Measurements from ENCODE around the gene SBSN.
A peak's percentile ranks its signal among the peaks of the same experiment; 100 is the strongest.

Gene SBSN

DNA sequence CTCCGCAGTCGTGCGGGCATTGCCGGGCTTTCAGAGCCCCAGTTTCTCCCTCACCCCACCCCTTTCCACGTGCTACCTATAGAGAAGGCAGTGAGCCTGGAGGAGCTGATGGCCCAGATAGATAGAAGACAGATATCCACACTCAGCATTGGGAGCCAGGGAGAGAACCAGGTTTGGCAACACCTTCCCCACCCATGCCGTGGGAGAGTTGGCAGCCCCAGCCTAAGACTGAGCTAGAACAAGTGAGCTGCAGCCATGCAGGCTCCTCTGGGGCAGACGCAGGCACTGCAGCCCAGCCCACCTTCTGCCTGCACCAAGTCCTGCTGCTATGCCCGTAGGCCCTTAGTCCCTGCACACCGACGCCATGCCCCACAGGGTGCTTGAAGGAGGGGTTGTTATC lies 27.5 kb downstream of the SBSN start:
- no peaks in the 10 kb centered on the region for H3K27me3 ChIP-seq (ENCODE audit: insufficient read depth, low read depth, severe bottlenecking)
- H3K9me3 ChIP-seq (ENCODE audit: severe bottlenecking), result no peaks in the 10 kb centered on the region
- H3K4me3 ChIP-seq (ENCODE audit: low read depth, low read length), result no peak overlapping the region
- TF ChIP-seq, protein P1, sequence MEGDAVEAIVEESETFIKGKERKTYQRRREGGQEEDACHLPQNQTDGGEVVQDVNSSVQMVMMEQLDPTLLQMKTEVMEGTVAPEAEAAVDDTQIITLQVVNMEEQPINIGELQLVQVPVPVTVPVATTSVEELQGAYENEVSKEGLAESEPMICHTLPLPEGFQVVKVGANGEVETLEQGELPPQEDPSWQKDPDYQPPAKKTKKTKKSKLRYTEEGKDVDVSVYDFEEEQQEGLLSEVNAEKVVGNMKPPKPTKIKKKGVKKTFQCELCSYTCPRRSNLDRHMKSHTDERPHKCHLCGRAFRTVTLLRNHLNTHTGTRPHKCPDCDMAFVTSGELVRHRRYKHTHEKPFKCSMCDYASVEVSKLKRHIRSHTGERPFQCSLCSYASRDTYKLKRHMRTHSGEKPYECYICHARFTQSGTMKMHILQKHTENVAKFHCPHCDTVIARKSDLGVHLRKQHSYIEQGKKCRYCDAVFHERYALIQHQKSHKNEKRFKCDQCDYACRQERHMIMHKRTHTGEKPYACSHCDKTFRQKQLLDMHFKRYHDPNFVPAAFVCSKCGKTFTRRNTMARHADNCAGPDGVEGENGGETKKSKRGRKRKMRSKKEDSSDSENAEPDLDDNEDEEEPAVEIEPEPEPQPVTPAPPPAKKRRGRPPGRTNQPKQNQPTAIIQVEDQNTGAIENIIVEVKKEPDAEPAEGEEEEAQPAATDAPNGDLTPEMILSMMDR (IDR thresholded peaks at IDR 0.05; ENCODE audit: low read depth, low read length), result no peak
- H3K27ac ChIP-seq, result no peak overlapping the region
- no peak for DNase-seq
- H3K36me3 ChIP-seq, result no peaks in the 10 kb centered on the region

DNA sequence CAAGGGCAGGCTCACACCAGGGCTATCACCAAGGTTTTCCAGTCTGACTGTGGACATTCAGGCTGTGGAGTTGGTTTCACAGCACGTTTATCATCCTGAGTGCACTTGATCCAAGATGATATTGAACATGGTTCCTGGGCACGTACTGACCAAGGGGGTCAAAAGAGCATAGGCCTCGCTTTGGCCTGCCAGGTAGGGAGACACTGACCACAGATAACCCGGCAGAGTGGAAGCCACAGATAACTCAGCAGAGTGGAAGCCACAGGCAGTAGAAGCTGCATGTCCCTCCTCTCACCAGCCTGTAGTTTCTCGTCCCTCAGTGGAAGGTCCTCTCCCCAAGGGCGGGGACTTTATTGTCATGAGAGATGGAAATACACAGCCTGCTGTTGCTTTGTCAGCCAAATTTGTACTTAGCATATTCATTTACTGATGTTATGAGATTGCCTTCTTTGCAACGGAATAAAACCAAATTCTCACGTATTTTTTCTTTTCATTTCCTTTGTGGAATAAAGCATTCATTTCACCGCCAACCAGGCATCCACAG lies 29.1 kb downstream of the SBSN start:
- TF ChIP-seq, protein P1 (IDR thresholded peaks at IDR 0.05; ENCODE audit: low read depth, low read length), result no peak
- H3K36me3 ChIP-seq, result no peaks in the 10 kb centered on the region
- DNase-seq, result no peak
- H3K27ac ChIP-seq, result no peak overlapping the region
- no peaks in the 10 kb centered on the region for H3K9me3 ChIP-seq (ENCODE audit: severe bottlenecking)
- no peaks in the 10 kb centered on the region for H3K27me3 ChIP-seq (ENCODE audit: insufficient read depth, low read depth, severe bottlenecking)
- no peak overlapping the region for H3K4me3 ChIP-seq (ENCODE audit: low read depth, low read length)

DNA sequence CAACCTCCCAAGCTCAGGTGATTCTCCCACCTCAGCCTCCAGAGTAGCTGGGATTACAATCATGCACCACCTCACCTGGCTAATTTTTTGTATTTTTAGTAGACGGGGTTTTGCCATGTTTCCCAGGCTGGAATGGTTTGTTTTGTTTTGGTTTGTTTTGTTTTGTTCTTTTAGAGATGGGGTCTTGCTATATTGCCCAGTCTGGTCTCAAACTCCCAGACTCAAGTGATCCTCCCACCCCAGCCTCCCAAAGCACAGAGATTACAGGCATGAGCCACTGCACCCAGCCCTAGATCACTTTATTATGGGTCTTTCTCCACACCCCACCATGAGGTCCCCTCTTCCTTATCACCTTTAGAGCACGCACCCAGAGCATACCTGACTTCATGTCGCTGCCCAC lies 29.9 kb downstream of the SBSN start:
- H3K4me3 ChIP-seq (ENCODE audit: low read depth, low read length), result no peak overlapping the region
- TF ChIP-seq, protein P1 (IDR thresholded peaks at IDR 0.05; ENCODE audit: low read depth, low read length), result no peak
- H3K27me3 ChIP-seq (ENCODE audit: insufficient read depth, low read depth, severe bottlenecking), result no peaks in the 10 kb centered on the region
- no peak for DNase-seq
- no peak overlapping the region for H3K27ac ChIP-seq
- no peaks in the 10 kb centered on the region for H3K36me3 ChIP-seq
- no peaks in the 10 kb centered on the region for H3K9me3 ChIP-seq (ENCODE audit: severe bottlenecking)

DNA sequence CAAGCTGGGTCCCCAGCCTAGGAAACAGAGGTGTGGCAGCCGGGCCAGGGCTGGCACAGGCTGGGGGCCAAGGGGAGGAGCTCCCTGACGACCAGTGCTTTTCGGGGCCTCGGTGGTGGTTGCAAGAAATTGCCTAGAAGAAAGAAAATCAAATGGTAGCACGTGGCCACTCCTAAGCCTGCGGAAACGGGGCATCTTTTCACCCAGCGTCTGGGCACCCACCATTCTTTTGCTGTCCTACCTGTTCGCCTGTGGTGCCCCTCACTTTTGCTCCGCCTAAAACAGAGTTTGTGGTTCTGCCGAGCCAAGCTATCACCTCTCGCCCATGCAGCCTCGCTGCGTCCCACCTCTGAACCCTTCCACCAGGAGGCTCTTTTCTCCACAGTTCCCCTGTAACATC lies 30.7 kb downstream of the SBSN start:
- no peaks in the 10 kb centered on the region for H3K27me3 ChIP-seq (ENCODE audit: insufficient read depth, low read depth, severe bottlenecking)

DNA sequence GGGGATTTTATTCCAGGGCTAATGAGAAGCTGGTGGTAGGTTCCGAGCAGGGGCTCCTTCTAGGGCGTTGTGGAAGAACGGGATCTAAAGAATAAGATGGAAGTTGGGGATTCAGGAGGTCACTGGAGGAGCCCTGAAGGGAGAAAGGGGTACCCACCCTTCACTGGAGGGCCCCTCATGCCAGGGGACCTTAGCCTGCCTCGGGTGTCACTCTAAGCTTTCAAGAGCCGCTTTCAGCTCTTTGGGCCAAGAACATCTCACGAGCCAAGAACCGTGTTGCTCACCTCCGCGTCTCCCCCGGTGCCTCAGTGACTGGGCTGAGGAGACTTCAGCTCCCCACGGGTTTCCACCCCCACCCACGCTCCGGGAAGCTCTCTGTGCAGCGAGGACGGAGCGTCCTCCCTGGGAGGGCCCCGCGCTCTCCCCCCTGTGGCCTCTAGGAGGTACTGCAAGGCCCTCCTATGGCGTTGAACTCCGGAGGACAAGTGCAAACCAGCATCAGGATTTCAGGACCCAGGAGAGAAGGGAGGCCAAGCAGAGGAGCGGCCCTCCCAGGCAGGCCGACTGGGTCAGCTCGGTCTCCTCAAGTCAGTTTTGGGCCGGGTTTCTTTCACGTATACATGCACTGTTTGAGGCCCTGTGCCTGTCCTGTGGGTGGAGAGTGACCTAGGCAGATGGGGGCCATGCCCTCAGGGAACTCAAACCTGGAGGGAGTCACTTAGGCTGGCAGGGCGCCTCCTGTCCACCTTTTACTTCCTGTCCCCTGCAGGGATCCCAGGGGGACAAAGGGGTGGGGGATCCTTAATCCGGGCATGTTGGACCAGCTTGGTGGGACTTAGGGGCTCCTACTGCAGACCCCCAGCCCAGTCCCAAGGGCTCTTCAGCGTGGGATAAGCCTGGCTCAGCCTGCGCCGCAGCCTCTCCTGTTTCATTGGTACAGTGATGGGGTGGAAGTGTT lies 32.7 kb downstream of the SBSN start:
- peak; percentile 75 for DNase-seq
- Histone ChIP-seq H3K4me3 (ENCODE audit: low read depth, low read length) (peak overlapping the region; percentile 25), H3K36me3 (no peaks in the 10 kb centered on the region), H3K9me3 (ENCODE audit: severe bottlenecking) (no peaks in the 10 kb centered on the region), H3K27ac (0 out of 2 replicates have a peak overlapping the region, but pooled peaks have one; percentile 18), H3K27me3 (ENCODE audit: insufficient read depth, low read depth, severe bottlenecking) (no peaks in the 10 kb centered on the region)
- TF ChIP-seq, protein P1 (IDR thresholded peaks at IDR 0.05; ENCODE audit: low read depth, low read length), result peak; percentile 95

More for the DNA sequence above, 30.7 kb downstream of the SBSN start:
- H3K36me3 ChIP-seq, result no peaks in the 10 kb centered on the region
- H3K27ac ChIP-seq, result no peak overlapping the region
- TF ChIP-seq, protein P1 (IDR thresholded peaks at IDR 0.05; ENCODE audit: low read depth, low read length), result no peak
- no peaks in the 10 kb centered on the region for H3K9me3 ChIP-seq (ENCODE audit: severe bottlenecking)
- no peak for DNase-seq
- no peak overlapping the region for H3K4me3 ChIP-seq (ENCODE audit: low read depth, low read length)
